ENCODE data around the gene MEGF9.

- TF ChIP-seq CTCF (IDR thresholded peaks at IDR 0.05): no peak
- no peak for TF ChIP-seq POLR2A (IDR thresholded peaks at IDR 0.05)
Measured at GRCh38 chr9:120741191-120741590, 26.9 kb upstream of the MEGF9 start.
